Activated T-cell treated with anti-CD3 and anti-CD28 coated beads for 48 hours (primary cell): ENCODE results near the gene CYS1.
"Not testable (repeated sequence)": the region's sequence is repeated elsewhere in the genome, so short reads cannot be mapped to it uniquely, and the experiment has no call there.

Experiments
- DNase-seq: peaks from one replicate; pipeline ENCODE4 v3.0.0-alpha.2; 2020; ENCODE audit warnings: low read depth

The CYS1 gene

GRCh38 chr2:10029875-10030223 is 50.4 kb downstream of the CYS1 start:
- DNase-seq, result no peak

- peak; percentile 33 for DNase-seq
These were observed 51.0 kb downstream of the CYS1 start for GRCh38 chr2:10028988-10029874.

GRCh38 chr2:10028407-10028987 is 51.7 kb downstream of the CYS1 start:
- no peak for DNase-seq

- DNase-seq, result no peak
These were observed 52.4 kb downstream of the CYS1 start for GRCh38 chr2:10027660-10028330.

DNA sequence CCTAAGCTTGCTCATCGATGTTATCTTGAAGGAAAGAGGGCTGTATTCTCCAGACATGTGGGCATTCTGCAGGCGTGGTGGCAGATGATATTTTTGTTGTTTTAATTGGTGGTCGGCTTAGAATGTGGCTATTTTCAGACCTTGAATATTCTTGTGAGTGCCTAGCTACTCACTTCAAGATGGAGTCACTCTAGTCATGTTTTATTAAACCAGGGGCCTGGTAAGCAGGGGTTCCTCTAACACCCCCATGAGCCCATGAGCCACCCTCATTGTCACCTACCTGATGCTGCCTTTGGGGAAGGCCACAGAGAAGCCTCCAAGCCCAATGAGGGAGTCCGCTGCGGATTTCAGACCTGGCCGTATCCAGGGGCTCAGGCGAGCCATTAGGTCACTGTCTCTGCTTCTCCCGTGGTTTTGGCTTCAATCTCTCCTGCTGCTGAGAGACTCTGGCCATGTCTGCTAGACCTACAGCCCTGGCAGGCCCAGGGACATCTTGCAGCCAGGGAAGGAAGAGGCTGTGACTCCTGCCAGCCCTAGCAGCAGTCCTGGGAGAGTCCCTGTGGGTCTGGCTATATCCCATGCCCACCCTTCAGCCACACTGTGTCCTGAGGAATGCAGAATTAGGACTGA is 53.2 kb downstream of the CYS1 start:
- DNase-seq, result no peak

DNA sequence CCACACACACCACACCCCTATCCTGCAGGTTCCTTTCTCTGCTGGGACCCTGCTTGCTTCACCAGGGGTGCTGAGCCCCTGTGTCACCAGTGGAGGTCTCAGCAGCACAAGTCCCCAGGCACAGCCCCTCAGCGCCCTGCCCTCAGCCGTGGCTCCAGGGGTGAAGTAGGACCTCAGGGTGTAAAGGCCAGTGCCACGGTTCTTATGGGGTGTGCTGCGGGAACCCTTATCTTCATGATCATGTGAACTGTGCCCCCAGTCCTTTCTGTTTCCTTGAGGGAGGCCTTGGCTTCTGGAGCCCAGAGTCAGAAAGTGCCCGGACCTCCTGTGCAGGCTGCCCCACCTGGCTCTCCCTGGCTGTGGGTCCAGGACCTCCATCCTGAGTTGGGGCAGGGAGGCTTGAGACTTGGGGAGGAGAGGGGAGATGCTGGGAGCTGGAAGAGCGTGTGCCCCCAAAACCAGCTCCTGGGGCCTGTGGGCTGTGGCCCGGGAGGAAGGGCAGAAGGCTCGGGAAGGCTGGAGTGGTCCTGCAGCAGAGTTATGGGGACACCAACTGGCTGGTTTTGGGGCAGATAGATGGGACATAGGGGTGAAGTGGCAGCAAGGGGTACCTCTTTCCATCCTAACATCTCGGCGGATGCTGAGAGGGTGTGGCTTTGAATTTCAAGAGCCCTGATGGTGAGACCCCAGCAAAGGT is 57.1 kb downstream of the CYS1 start:
- no peak for DNase-seq

- no peak for DNase-seq
These were observed 57.8 kb downstream of the CYS1 start for GRCh38 chr2:10022445-10022844.

DNA sequence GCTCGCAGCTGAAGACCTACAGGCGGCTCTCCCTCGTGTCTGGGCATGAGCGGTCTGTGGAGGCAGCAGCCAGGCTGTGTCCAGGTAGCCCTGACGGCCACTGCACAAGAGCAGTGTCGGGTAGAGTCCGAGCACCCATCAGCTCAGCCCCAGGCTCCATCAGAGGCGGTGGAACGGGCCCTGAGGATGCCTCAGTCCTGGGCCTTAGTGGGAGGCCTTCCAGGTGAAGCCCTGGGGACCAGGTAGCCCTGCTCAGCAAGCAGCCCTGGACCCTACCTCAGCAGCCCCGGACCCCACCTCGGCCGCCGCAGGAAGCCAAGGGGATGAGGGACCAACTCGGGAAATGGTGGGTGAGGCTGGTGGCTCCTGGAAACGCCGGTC is 58.2 kb downstream of the CYS1 start:
- DNase-seq, result no peak

GRCh38 chr2:10019602-10020400 is 60.4 kb downstream of the CYS1 start:
- DNase-seq, result no peak

- no peak for DNase-seq
These were observed 61.0 kb downstream of the CYS1 start for GRCh38 chr2:10019174-10019573.

- DNase-seq, result no peak
These were observed 62.8 kb downstream of the CYS1 start for GRCh38 chr2:10017313-10017941.

- no peak for DNase-seq
These were observed 63.4 kb downstream of the CYS1 start for GRCh38 chr2:10016802-10017258.

DNA sequence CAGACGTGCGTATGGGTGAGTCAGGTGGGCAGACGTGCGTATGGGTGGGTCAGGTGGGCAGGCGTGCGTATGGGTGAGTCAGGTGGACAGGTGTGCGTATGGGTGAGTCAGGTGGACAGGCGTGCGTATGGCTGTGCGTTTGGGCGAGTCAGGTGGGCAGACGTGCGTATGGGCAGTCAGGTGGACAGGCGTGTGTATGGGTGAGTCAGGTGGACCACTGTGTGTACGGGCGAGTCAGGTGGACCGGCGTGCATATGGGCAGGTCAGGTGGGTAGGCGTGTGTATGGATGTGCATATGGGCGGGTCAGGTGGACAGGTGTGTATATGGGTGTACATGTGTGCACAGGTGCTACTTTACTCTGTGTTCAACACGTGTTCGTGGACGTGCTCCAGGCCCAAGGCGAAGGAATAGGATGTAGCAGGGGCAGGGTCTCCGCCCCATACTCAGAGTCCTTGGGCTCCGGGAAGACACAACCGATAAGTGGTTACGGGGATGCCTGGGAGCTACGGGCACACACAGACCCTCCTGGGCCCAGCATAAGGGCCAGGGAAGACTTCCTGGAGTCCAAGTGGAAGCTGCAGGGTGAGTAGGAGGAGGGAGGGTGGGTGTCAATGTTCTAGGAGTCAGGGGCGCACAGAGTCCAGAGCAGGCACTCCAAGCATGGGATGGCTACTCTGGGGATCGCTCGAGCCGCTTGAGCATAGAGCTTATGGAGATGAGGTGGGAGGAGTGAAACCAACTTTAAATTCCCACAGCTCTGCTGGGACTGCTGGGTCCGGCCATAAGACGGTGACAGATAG is 64.0 kb downstream of the CYS1 start:
- no peak for DNase-seq

GRCh38 chr2:10015376-10015989 is 64.7 kb downstream of the CYS1 start:
- DNase-seq, result not testable (repeated sequence)

DNA sequence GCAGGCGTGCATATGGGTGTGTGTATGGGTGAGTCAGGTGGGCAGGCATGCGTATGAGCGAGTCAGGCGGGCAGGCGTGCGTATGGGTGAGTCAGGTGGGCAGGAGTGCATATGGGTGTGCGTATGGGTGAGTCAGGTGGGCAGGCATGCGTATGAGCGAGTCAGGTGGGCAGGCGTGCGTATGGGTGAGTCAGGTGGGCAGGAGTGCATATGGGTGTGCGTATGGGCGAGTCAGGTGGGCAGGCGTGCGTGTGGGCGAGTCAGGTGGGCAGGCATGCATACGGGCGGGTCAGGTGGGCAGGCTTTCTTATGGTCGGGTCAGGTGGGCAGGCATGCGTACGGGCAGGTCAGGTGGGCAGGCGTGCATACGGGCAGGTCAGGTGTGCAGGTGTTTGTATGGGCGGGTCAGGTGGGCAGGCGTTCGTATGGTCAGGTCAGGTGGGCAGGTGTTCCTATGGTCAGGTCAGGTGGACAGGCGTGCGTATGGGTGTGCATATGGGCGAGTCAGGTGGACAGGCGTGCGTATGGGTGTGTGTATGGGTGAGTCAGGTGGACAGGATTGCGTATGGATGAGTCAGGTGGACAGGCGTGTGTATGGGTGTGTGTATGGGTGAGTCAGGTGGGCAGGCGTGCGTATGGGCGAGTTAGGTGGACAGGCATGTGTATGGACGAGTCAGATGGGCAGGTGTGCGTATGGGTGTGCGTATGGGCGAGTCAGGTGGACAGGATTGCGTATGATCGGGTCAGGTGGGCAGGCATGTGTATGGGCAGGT is 65.6 kb downstream of the CYS1 start:
- DNase-seq, result no peak

GRCh38 chr2:10013651-10014417 is 66.4 kb downstream of the CYS1 start:
- not testable (repeated sequence) for DNase-seq

GRCh38 chr2:10012963-10013461 is 67.2 kb downstream of the CYS1 start:
- no peak for DNase-seq
